Keratinocyte (primary cell): ENCODE data around the gene CMTM8. TPM values are rescaled to one million over a fixed set of nuclear protein-coding genes. Genes with fewer than 3 reads are reported as not detected.

Experiments used
- DNase-seq: peaks from one replicate; pipeline ENCODE4 v3.0.0-alpha.2; 2011; ENCODE audit warnings: low read depth, missing footprints, low spot score
- FAIRE-seq: peaks from 2 replicates; lab custom pipeline; 2011; peaks lifted over from hg19 to GRCh38; lab: Jason Lieb, UNC
- H2AFZ ChIP-seq: 2 replicates; pipeline ENCODE4 v1.6.0; 2012; ENCODE audit warnings: low read length, control low read depth, inconsistent platforms; ENCODE audit not compliant: control insufficient read depth
- H3K27ac ChIP-seq: 2 replicates; pipeline ENCODE4 v1.5.1; 2011; ENCODE audit warnings: low read length; ENCODE audit not compliant: control insufficient read depth, insufficient read depth
- H3K27me3 ChIP-seq: 3 replicates; pipeline ENCODE4 v1.6.0; 2011; ENCODE audit warnings: low read length; ENCODE audit not compliant: control insufficient read depth, insufficient read depth; ENCODE audit errors: extremely low read depth
- H3K36me3 ChIP-seq, 2 experiments: 2 replicates in 1 of 2; 3 replicates in 1 of 2; pipeline ENCODE4 v1.5.1; 2011; ENCODE audit warnings: low read length in 2 of 2, mild to moderate bottlenecking in 1 of 2; ENCODE audit not compliant: control insufficient read depth in 2 of 2, insufficient read depth in 2 of 2; ENCODE audit errors: extremely low read depth in 1 of 2
- H3K4me1 ChIP-seq: 3 replicates; pipeline ENCODE4 v1.5.1; 2011; ENCODE audit warnings: low read length; ENCODE audit not compliant: control insufficient read depth, insufficient read depth; ENCODE audit errors: extremely low read depth
- H3K4me2 ChIP-seq: 3 replicates; pipeline ENCODE4 v1.6.0; 2011; ENCODE audit warnings: low read depth, low read length; ENCODE audit not compliant: control insufficient read depth, insufficient read depth; ENCODE audit errors: extremely low read depth
- H3K4me3 ChIP-seq, 3 experiments: fragments of 200-600 bp in 1 of 3; sonication (generic) in 1 of 3; 2 replicates in 2 of 3; 3 replicates in 1 of 3; pipeline ENCODE4 v1.5.1; 2011 to 2016; ENCODE audit warnings: low read length in 3 of 3, mild to moderate bottlenecking in 3 of 3, control low read depth in 2 of 3, inconsistent platforms in 1 of 3, low read depth in 1 of 3, mixed read lengths in 1 of 3, mixed run types in 1 of 3, moderate library complexity in 1 of 3; ENCODE audit not compliant: control insufficient read depth in 2 of 3, insufficient read depth in 2 of 3; ENCODE audit errors: extremely low read depth in 1 of 3
- H3K79me2 ChIP-seq: 2 replicates; pipeline ENCODE4 v1.6.0; 2012; ENCODE audit warnings: low read length; ENCODE audit not compliant: control insufficient read depth, insufficient read depth
- H3K9ac ChIP-seq: 3 replicates; pipeline ENCODE4 v1.6.0; 2011; ENCODE audit warnings: low read length; ENCODE audit not compliant: control insufficient read depth, insufficient read depth; ENCODE audit errors: extremely low read depth
- H3K9me1 ChIP-seq: 3 replicates; pipeline ENCODE4 v1.6.0; 2011; ENCODE audit warnings: low read length; ENCODE audit not compliant: control insufficient read depth, insufficient read depth; ENCODE audit errors: extremely low read depth
- H3K9me3 ChIP-seq: 2 replicates; pipeline ENCODE4 v1.5.1; 2012; ENCODE audit warnings: low read depth, low read length; ENCODE audit not compliant: control insufficient read depth
- H4K20me1 ChIP-seq: 3 replicates; pipeline ENCODE4 v1.6.0; 2011; ENCODE audit warnings: low read length; ENCODE audit not compliant: control insufficient read depth, insufficient read depth; ENCODE audit errors: extremely low read depth
- CTCF ChIP-seq, 3 experiments: IDR thresholded peaks in 1 of 3; conservative IDR thresholded peaks in 1 of 3; optimal IDR thresholded peaks in 1 of 3; 2 replicates in 2 of 3; 3 replicates in 1 of 3; pipeline versions ENCODE3 to v1.5.1; 2011; ENCODE audit warnings: low read length in 3 of 3, mild to moderate bottlenecking in 3 of 3, moderate library complexity in 2 of 3, control low read depth in 1 of 3, inconsistent platforms in 1 of 3; ENCODE audit not compliant: insufficient read depth in 2 of 3; ENCODE audit errors: extremely low read depth in 1 of 3
- EZH2 ChIP-seq: IDR thresholded peaks from one replicate; pipeline ENCODE4 v1.6.1; 2012; ENCODE audit warnings: inconsistent platforms, mild to moderate bottlenecking, low read length, moderate library complexity
- dilution Hi-C: fragments of 300-500 bp; cut with MboI; formaldehyde crosslinking; loops from one replicate; pipeline ENCODE4 v1.7.0; 2020; ENCODE audit warnings: low sequenced_read_pairs; ENCODE audit not compliant: extremely low pct_ligation_motif_present
- polyA plus RNA-seq, 5 experiments: library from polyadenylated mRNA; depleted of rRNA in 3 of 5; stranded (reverse) in 3 of 5; stranded (forward) in 1 of 5; unstranded in 1 of 5; fragments of >200 nt; gene quantifications; 1 replicate in 1 of 5; 2 replicates in 3 of 5; 3 replicates in 1 of 5; pipeline versions ENCODE4 v1.2.1 to v1.2.3, GENCODE V29; 2011 to 2012; ENCODE audit warnings: missing spikeins in 2 of 5, low read depth in 1 of 5, low replicate concordance in 1 of 5

The CMTM8 gene
- polyA plus RNA-seq, 1 donor (not counting 4 experiments of a cell fraction or from before 2014, with no cell fraction given) = 1.6 TPM

- peak overlapping the region in 1 of 3 experiments; percentile 40 for H3K4me3 ChIP-seq
- peak overlapping the region; percentile 31 for H2AFZ ChIP-seq
- no peaks in the 10 kb centered on the region for H4K20me1 ChIP-seq
- no peaks in the 10 kb centered on the region for H3K9me1 ChIP-seq
- H3K9me3 ChIP-seq = no peaks in the 10 kb centered on the region
- no peaks in the 10 kb centered on the region for H3K79me2 ChIP-seq
- H3K4me1 ChIP-seq = peaks cover 16% of the 10 kb centered on the region
- DNase-seq (peak; percentile 50), FAIRE-seq (peak; percentile 93)
- no peak overlapping the region for H3K9ac ChIP-seq
- H3K36me3 ChIP-seq = no peaks in the 10 kb centered on the region
- TF ChIP-seq EZH2 (no peak), CTCF (optimal IDR thresholded peaks at IDR 0.05 in 1 of 3, IDR thresholded peaks at IDR 0.05 in 1 of 3, conservative IDR thresholded peaks at IDR 0.05 in 1 of 3; ENCODE audit: extremely low read depth in 1 of 3, insufficient read depth in 2 of 3, low read length in 3 of 3) (peak; percentile 81 to 98 (median 95))
- peak overlapping the region; percentile 82 for H3K4me2 ChIP-seq
- H3K27me3 ChIP-seq = no peaks in the 10 kb centered on the region
- H3K27ac ChIP-seq = peak overlapping the region; percentile 23
- dilution Hi-C loops = no loop called here
These were observed 58.0 kb downstream of the CMTM8 start for GRCh38 chr3:32296251-32297204.

GRCh38 chr3:32297366-32297765, 58.9 kb downstream of the CMTM8 start:
- FAIRE-seq = no peak
- no peaks in the 10 kb centered on the region for H3K9me1 ChIP-seq
- H3K4me3 ChIP-seq = no peak overlapping the region
- no peaks in the 10 kb centered on the region for H3K9me3 ChIP-seq
- no peak for DNase-seq
- H3K27ac ChIP-seq = no peak overlapping the region
- TF ChIP-seq CTCF (optimal IDR thresholded peaks at IDR 0.05 in 1 of 3, IDR thresholded peaks at IDR 0.05 in 1 of 3, conservative IDR thresholded peaks at IDR 0.05 in 1 of 3; ENCODE audit: extremely low read depth in 1 of 3, insufficient read depth in 2 of 3, low read length in 3 of 3) (no peak), EZH2 (no peak)
- H3K9ac ChIP-seq = no peak overlapping the region
- dilution Hi-C loops = no loop called here
- no peak overlapping the region for H2AFZ ChIP-seq
- H3K36me3 ChIP-seq = no peaks in the 10 kb centered on the region
- no peaks in the 10 kb centered on the region for H4K20me1 ChIP-seq
- no peak overlapping the region for H3K4me2 ChIP-seq
- H3K79me2 ChIP-seq = no peaks in the 10 kb centered on the region
- peaks cover 16% of the 10 kb centered on the region for H3K4me1 ChIP-seq
- no peaks in the 10 kb centered on the region for H3K27me3 ChIP-seq
